Type B pancreatic cell (in vitro differentiated cells): ENCODE data around the gene C19orf85. TPM values are rescaled to one million over a fixed set of nuclear protein-coding genes. Genes with fewer than 3 reads are reported as not detected.
"Not testable (repeated sequence)": the region's sequence is repeated elsewhere in the genome, so short reads cannot be mapped to it uniquely, and the experiment has no call there.

Experiments
- DNase-seq: peaks from one replicate; pipeline ENCODE4 v3.0.0; 2021; ENCODE audit warnings: mixed read lengths; ENCODE audit not compliant: unreplicated experiment; ENCODE audit errors: extremely low spot score
- H3K27ac Mint-ChIP-seq: 2 replicates; pipeline ENCODE4 v1.8.0; 2021; ENCODE audit warnings: mild to moderate bottlenecking, mixed read lengths
- H3K27me3 Mint-ChIP-seq: 2 replicates; pipeline ENCODE4 v1.8.0; 2021; ENCODE audit warnings: mixed read lengths
- H3K36me3 Mint-ChIP-seq: 2 replicates; pipeline ENCODE4 v1.8.0; 2021; ENCODE audit warnings: mixed read lengths
- H3K4me1 Mint-ChIP-seq: one replicate; pipeline ENCODE4 v1.8.0; 2021; ENCODE audit warnings: mixed read lengths; ENCODE audit not compliant: unreplicated experiment
- H3K4me3 Mint-ChIP-seq: 2 replicates; pipeline ENCODE4 v1.8.0; 2021; ENCODE audit warnings: mild to moderate bottlenecking, mixed read lengths
- H3K9me3 Mint-ChIP-seq: 2 replicates; pipeline ENCODE4 v1.8.0; 2021; ENCODE audit warnings: mixed read lengths
- total RNA-seq: library from RNA; stranded (reverse); gene quantifications from 2 replicates; pipeline ENCODE4 v1.2.1, GENCODE V29; 2021; ENCODE audit warnings: low replicate concordance
- TF ChIP-seq, protein P1 (sequence below): fragments of 200-600 bp; sonication (generic); conservative IDR thresholded peaks from 2 replicates; pipeline ENCODE4 v1.5.0; 2021; ENCODE audit warnings: antibody characterized with exemption, mild to moderate bottlenecking

Gene C19orf85
- total RNA-seq, 1 donor from 2014 or later = not detected

DNA sequence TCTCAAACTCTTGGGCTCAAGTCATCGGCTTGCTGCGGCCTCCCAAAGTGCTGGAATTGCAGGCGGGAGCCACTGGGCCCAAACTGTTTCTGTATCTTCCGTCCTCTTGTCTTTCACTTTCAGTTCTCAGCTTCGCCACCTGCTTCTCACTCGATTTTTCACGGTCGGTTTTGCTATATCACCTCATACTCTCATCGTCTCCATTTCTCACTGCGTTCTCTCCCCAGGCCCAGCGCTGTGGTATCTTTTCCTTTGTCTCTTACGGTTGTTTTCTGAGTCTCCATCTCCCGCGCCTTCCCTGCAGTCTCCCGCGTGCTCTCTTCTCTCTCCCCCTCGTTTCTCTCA, 38.6 kb upstream of the C19orf85 start:
- H3K27ac Mint-ChIP-seq = no peak overlapping the region
- no peak for DNase-seq
- no peaks in the 10 kb centered on the region for H3K36me3 Mint-ChIP-seq
- no peak overlapping the region for H3K4me3 Mint-ChIP-seq
- TF ChIP-seq, protein P1, sequence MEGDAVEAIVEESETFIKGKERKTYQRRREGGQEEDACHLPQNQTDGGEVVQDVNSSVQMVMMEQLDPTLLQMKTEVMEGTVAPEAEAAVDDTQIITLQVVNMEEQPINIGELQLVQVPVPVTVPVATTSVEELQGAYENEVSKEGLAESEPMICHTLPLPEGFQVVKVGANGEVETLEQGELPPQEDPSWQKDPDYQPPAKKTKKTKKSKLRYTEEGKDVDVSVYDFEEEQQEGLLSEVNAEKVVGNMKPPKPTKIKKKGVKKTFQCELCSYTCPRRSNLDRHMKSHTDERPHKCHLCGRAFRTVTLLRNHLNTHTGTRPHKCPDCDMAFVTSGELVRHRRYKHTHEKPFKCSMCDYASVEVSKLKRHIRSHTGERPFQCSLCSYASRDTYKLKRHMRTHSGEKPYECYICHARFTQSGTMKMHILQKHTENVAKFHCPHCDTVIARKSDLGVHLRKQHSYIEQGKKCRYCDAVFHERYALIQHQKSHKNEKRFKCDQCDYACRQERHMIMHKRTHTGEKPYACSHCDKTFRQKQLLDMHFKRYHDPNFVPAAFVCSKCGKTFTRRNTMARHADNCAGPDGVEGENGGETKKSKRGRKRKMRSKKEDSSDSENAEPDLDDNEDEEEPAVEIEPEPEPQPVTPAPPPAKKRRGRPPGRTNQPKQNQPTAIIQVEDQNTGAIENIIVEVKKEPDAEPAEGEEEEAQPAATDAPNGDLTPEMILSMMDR = no peak
- peaks cover 24% of the 10 kb centered on the region for H3K27me3 Mint-ChIP-seq
- no peaks in the 10 kb centered on the region for H3K4me1 Mint-ChIP-seq
- H3K9me3 Mint-ChIP-seq = no peaks in the 10 kb centered on the region

DNA sequence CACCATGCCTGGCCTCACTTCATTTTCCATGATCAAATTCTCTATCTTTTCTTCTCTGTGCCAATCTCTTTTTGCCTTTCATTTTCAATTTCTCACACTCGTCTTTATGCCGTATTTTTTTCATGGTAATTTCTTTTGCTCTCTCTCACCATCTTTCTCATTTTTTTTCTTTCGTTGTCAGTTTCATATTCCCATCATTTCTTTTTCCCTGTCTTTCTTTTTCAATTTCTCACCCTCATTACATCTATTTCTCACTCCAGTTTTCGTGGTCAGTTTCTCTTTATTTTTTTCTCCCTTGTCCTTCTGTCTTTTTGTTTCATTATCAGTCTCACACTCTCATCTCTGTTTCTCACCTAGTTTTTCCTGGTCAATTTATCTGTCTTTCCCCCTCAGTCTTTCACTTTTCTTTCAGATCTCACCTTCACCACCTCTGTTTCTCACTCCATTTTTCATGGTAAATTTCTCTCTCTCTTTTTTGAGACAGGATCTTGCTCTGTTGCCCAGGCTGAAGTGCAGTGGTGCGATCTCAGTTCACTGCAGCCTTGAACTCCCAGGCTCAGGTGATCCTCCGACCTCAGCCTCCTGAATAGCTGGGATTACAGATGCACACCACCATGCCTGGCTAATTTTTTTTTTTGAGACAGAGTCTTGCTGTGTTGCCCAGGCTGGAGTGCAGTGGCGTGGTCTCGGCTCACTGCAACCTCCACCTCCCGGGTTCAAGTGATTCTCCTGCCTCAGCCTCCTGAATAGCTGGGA, 37.8 kb upstream of the C19orf85 start:
- TF ChIP-seq, protein P1 = no peak
- H3K27ac Mint-ChIP-seq = no peak overlapping the region
- no peak for DNase-seq
- no peak overlapping the region for H3K4me3 Mint-ChIP-seq
- H3K27me3 Mint-ChIP-seq = peaks cover 18% of the 10 kb centered on the region
- H3K9me3 Mint-ChIP-seq = no peaks in the 10 kb centered on the region
- no peaks in the 10 kb centered on the region for H3K36me3 Mint-ChIP-seq
- no peaks in the 10 kb centered on the region for H3K4me1 Mint-ChIP-seq

DNA sequence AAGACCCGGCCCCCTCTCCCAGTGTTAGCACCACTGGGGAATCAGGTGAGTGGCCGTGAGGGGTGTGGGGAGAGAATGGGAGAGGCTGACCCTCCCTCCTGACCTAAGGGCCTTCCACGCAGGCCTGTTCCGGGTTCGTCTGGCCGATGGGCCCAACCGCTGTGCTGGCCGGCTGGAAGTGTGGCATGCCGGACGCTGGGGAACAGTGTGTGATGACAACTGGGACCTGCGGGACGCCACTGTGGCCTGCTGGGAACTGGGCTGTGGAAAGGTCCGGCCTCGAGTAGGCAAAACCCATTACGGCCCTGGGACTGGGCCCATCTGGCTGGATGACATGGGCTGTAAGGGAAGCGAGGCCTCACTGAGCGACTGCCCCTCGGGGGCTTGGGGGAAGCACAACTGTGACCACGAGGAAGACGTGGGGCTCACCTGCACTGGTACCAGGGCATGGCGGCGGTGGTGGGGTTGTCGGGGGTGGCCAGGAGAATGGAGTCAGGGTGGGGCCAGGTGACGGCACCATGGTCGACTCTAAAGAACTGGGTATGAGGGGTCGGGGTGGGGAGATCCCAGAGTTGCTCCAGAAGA, 35.9 kb upstream of the C19orf85 start:
- TF ChIP-seq, protein P1 = no peak
- Mint-ChIP-seq H3K27me3 (peaks cover 16% of the 10 kb centered on the region), H3K27ac (no peak overlapping the region), H3K9me3 (no peaks in the 10 kb centered on the region), H3K36me3 (no peaks in the 10 kb centered on the region), H3K4me3 (no peak overlapping the region), H3K4me1 (peaks cover 6% of the 10 kb centered on the region)
- DNase-seq = no peak

DNA sequence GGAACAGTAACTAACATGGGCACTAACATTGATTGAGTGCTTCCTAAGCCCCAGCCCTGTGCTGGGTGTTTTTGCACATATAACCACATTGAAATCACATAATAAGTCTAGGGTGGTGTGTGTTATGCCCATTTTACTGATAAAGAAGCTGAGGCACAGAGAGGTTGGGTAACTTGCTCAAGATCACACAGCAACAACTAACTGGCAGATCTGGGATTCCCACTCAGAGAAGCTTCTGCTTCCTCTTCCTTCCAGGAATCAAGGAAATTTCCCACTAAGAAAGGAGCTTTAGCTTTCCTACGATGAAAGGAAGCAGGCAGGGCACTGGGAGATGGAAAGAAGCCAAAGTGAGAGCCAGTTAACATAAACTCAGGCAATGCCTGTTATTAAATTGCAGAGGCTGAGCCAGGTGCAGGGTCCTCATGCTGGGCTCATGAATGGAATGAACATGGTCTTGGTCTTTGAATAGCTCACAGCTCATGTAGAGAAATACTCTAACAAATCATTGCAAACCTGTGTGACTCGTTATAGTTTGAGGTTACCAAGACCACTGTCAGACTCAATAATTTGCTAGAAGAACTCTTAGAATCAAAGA, 33.8 kb upstream of the C19orf85 start:
- Mint-ChIP-seq H3K27me3 (peaks cover 14% of the 10 kb centered on the region), H3K27ac (no peak overlapping the region), H3K4me3 (no peak overlapping the region), H3K36me3 (no peaks in the 10 kb centered on the region), H3K4me1 (peaks cover 8% of the 10 kb centered on the region), H3K9me3 (no peaks in the 10 kb centered on the region)
- no peak for DNase-seq
- TF ChIP-seq, protein P1 = no peak

DNA sequence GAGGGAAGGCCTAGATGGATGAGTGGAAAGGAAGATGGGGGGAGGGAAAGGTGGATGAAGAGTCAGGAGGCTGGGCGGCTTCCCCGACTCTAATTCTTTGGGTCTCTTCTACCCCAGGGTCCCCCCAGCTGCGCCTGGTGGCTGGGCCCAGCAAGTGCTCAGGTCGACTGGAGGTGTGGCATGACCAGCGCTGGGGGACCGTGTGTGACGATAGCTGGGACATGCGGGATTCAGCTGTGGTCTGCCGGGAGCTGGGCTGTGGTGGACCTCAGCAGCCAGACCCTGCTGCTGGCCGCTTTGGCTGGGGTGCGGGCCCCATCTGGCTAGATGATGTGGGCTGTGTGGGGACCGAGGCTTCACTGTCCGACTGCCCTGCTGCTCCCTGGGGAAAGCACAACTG, 33.2 kb upstream of the C19orf85 start:
- no peak for DNase-seq
- H3K9me3 Mint-ChIP-seq = no peaks in the 10 kb centered on the region
- H3K4me1 Mint-ChIP-seq = peaks cover 8% of the 10 kb centered on the region
- TF ChIP-seq, protein P1 = no peak
- H3K4me3 Mint-ChIP-seq = no peak overlapping the region
- no peak overlapping the region for H3K27ac Mint-ChIP-seq
- H3K36me3 Mint-ChIP-seq = no peaks in the 10 kb centered on the region
- H3K27me3 Mint-ChIP-seq = peaks cover 11% of the 10 kb centered on the region

DNA sequence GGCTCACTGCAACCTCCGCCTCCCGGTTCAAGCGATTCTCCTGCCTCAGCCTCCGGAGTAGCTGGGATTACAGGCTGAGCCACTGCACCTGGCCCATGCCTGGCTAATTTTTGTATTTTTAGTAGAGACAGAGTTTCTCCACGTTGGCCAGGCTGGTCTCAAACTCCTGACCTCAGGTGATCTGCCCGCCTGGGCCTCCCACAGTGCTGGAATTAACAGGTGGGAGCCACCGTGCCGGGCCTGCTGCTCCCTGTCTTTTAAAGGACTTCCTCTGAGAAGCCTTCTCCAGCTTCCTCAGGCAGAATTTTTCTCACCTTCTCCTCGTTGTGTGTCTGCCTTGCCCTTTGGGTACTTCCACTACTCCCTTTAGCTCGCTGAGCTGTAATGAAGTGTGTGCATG, 32.3 kb upstream of the C19orf85 start:
- not testable (repeated sequence) for H3K9me3 Mint-ChIP-seq, H3K27ac Mint-ChIP-seq

More for the DNA sequence above, 32.3 kb upstream of the C19orf85 start:
- H3K4me3 Mint-ChIP-seq, DNase-seq, H3K36me3 Mint-ChIP-seq: not testable (repeated sequence)
- Mint-ChIP-seq H3K4me1 (peaks cover 12% of the 10 kb centered on the region), H3K27me3 (peaks cover 10% of the 10 kb centered on the region)
